GM12874 (cell line): ENCODE results near the gene TMEM45B.

Experiments used
- TF ChIP-seq, protein P1 (sequence below): IDR thresholded peaks from 2 replicates; pipeline ENCODE4 v1.5.1; 2011; ENCODE audit warnings: low read depth, mild to moderate bottlenecking, control low read depth, low read length, moderate library complexity; ENCODE audit not compliant: insufficient read depth

The TMEM45B gene

GRCh38 chr11:129905402-129905801, 89.8 kb downstream of the TMEM45B start:
- TF ChIP-seq, protein P1, sequence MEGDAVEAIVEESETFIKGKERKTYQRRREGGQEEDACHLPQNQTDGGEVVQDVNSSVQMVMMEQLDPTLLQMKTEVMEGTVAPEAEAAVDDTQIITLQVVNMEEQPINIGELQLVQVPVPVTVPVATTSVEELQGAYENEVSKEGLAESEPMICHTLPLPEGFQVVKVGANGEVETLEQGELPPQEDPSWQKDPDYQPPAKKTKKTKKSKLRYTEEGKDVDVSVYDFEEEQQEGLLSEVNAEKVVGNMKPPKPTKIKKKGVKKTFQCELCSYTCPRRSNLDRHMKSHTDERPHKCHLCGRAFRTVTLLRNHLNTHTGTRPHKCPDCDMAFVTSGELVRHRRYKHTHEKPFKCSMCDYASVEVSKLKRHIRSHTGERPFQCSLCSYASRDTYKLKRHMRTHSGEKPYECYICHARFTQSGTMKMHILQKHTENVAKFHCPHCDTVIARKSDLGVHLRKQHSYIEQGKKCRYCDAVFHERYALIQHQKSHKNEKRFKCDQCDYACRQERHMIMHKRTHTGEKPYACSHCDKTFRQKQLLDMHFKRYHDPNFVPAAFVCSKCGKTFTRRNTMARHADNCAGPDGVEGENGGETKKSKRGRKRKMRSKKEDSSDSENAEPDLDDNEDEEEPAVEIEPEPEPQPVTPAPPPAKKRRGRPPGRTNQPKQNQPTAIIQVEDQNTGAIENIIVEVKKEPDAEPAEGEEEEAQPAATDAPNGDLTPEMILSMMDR, result no peak
